CD8-positive, alpha-beta memory T cell (primary cell): ENCODE measurements around the gene MAOA. TPM values are rescaled to one million over a fixed set of nuclear protein-coding genes. Genes with fewer than 3 reads are reported as not detected.

Experiments
- CTCF ChIA-PET: fragments of 350-600 bp; sonication (Branson Sonifier 250); formaldehyde crosslinking; loops from one replicate; lab custom pipeline; 2021; ENCODE audit warnings: antibody characterized with exemption; lab: Charles Lee
- POLR2A ChIA-PET: fragments of 350-600 bp; sonication (Branson Sonifier 250); formaldehyde crosslinking; loops from one replicate; lab custom pipeline; 2021; ENCODE audit warnings: antibody characterized with exemption; lab: Charles Lee
- DNase-seq, 5 donors: peaks; one replicate each; pipeline versions ENCODE4 v3.0.0 to v3.0.0-alpha.2; 2020 to 2022; ENCODE audit warnings: mixed read lengths in 1 of 5
- H3K27ac ChIP-seq: one replicate; pipeline ENCODE4 v1.7.0; 2013; ENCODE audit warnings: low read depth, mild to moderate bottlenecking, low read length, moderate library complexity
- H3K27me3 ChIP-seq: 2 replicates; pipeline ENCODE4 v1.7.0; 2013; ENCODE audit warnings: low read length, mild to moderate bottlenecking; ENCODE audit not compliant: insufficient read depth, poor library complexity, severe bottlenecking
- H3K36me3 ChIP-seq: 2 replicates; pipeline ENCODE4 v1.7.0; 2013; ENCODE audit warnings: mild to moderate bottlenecking, low read length, moderate library complexity; ENCODE audit not compliant: insufficient read depth
- H3K4me1 ChIP-seq: 2 replicates; pipeline ENCODE4 v1.7.0; 2013; ENCODE audit warnings: mild to moderate bottlenecking, low read length, moderate library complexity; ENCODE audit not compliant: insufficient read depth
- H3K4me3 ChIP-seq: 2 replicates; pipeline ENCODE4 v1.7.0; 2013; ENCODE audit warnings: mild to moderate bottlenecking, low read length
- H3K9me3 ChIP-seq: 2 replicates; pipeline ENCODE4 v1.7.0; 2013; ENCODE audit warnings: mild to moderate bottlenecking, low read length
- H3K27ac Mint-ChIP-seq, 8 donors: one replicate each; pipeline ENCODE4 v1.8.0; 2020 to 2021; ENCODE audit warnings: mixed read lengths in 8 of 8, mild to moderate bottlenecking in 6 of 8, inconsistent platforms in 3 of 8, moderate library complexity in 3 of 8
- H3K27me3 Mint-ChIP-seq, 2 donors: one replicate each; pipeline ENCODE4 v1.8.0; 2020 to 2021; ENCODE audit warnings: mixed read lengths in 2 of 2, mild to moderate bottlenecking in 1 of 2, moderate library complexity in 1 of 2
- H3K36me3 Mint-ChIP-seq, 3 donors: one replicate each; pipeline ENCODE4 v1.8.0; 2020 to 2021; ENCODE audit warnings: mixed read lengths in 3 of 3, inconsistent platforms in 1 of 3, mild to moderate bottlenecking in 1 of 3
- H3K4me1 Mint-ChIP-seq, 3 donors: one replicate each; pipeline ENCODE4 v1.8.0; 2020 to 2021; ENCODE audit warnings: mixed read lengths in 3 of 3, inconsistent platforms in 1 of 3, mild to moderate bottlenecking in 1 of 3
- H3K4me3 Mint-ChIP-seq, 7 donors: one replicate each; pipeline ENCODE4 v1.8.0; 2020 to 2021; ENCODE audit warnings: mixed read lengths in 7 of 7, mild to moderate bottlenecking in 6 of 7, moderate library complexity in 4 of 7, inconsistent platforms in 2 of 7
- H3K9me3 Mint-ChIP-seq, 5 donors: one replicate each; pipeline ENCODE4 v1.8.0; 2020 to 2022; ENCODE audit warnings: mixed read lengths in 5 of 5, mild to moderate bottlenecking in 3 of 5, moderate library complexity in 2 of 5, inconsistent platforms in 1 of 5
- polyA plus RNA-seq: library from polyadenylated mRNA; unstranded; fragments of 300-500 nt; fragmentation: Illumina TruSeq; gene quantifications from one replicate; pipeline ENCODE4 v1.2.3, GENCODE V29; 2021
- total RNA-seq, 2 experiments: library from RNA; stranded (reverse); gene quantifications; one replicate each; pipeline ENCODE4 v1.2.3, GENCODE V29; 2021

The MAOA gene
- total and polyA plus RNA-seq, 3 experiments from 2014 or later = 4.4 to 22.5 (median 19.1) TPM

- Mint-ChIP-seq H3K27ac (no peak overlapping the region), H3K4me1 (peaks cover 0 to 6% (median 0%) of the 10 kb centered on the region in 3 donors), H3K4me3 (no peak overlapping the region), H3K9me3 (no peaks in the 10 kb centered on the region), H3K36me3 (no peaks in the 10 kb centered on the region), H3K27me3 (peaks cover 0 to 8% of the 10 kb centered on the region in 2 donors)
- H3K4me1 ChIP-seq = no peaks in the 10 kb centered on the region
- H3K9me3 ChIP-seq = no peaks in the 10 kb centered on the region
- POLR2A ChIA-PET = no interaction called here
- no peak overlapping the region for H3K27ac ChIP-seq
- DNase-seq = no peak
- H3K27me3 ChIP-seq = no peaks in the 10 kb centered on the region
- H3K4me3 ChIP-seq = no peak overlapping the region
- CTCF ChIA-PET = no interaction called here
- H3K36me3 ChIP-seq = no peaks in the 10 kb centered on the region
Observed at GRCh38 chrX:43753637-43754036, 97.5 kb downstream of the MAOA start.

GRCh38 chrX:43756076-43756475, 100.0 kb downstream of the MAOA start:
- DNase-seq = no peak
- Mint-ChIP-seq H3K4me1 (no peaks in the 10 kb centered on the region), H3K36me3 (no peaks in the 10 kb centered on the region), H3K9me3 (no peaks in the 10 kb centered on the region), H3K4me3 (no peak overlapping the region), H3K27ac (peak overlapping the region in 1 of 8 donors; percentile 45), H3K27me3 (peaks cover 0 to 8% of the 10 kb centered on the region in 2 donors)
- Histone ChIP-seq H3K36me3 (no peaks in the 10 kb centered on the region), H3K9me3 (no peaks in the 10 kb centered on the region), H3K4me3 (no peak overlapping the region), H3K4me1 (no peaks in the 10 kb centered on the region), H3K27me3 (no peaks in the 10 kb centered on the region), H3K27ac (no peak overlapping the region)
- ChIA-PET POLR2A (no interaction called here), CTCF (no interaction called here)

- no peaks in the 10 kb centered on the region for H3K36me3 ChIP-seq
- H3K4me1 Mint-ChIP-seq = no peaks in the 10 kb centered on the region
Observed at GRCh38 chrX:43758044-43758443, 101.9 kb downstream of the MAOA start.

GRCh38 chrX:43785930-43786591, 130.0 kb downstream of the MAOA start:
- Mint-ChIP-seq H3K4me3 (no peak overlapping the region), H3K27me3 (peaks cover 4 to 14% of the 10 kb centered on the region in 2 donors), H3K9me3 (no peaks in the 10 kb centered on the region)

More at GRCh38 chrX:43758044-43758443, 101.9 kb downstream of the MAOA start:
- Mint-ChIP-seq H3K36me3 (no peaks in the 10 kb centered on the region), H3K27me3 (peaks cover 0 to 8% of the 10 kb centered on the region in 2 donors), H3K9me3 (no peaks in the 10 kb centered on the region), H3K27ac (no peak overlapping the region), H3K4me3 (no peak overlapping the region)
- ChIA-PET POLR2A (no interaction called here), CTCF (no interaction called here)
- no peaks in the 10 kb centered on the region for H3K4me1 ChIP-seq
- no peak overlapping the region for H3K27ac ChIP-seq
- no peaks in the 10 kb centered on the region for H3K9me3 ChIP-seq
- no peak overlapping the region for H3K4me3 ChIP-seq
- no peak for DNase-seq
- H3K27me3 ChIP-seq = no peaks in the 10 kb centered on the region

More at GRCh38 chrX:43785930-43786591, 130.0 kb downstream of the MAOA start:
- H3K36me3 Mint-ChIP-seq = no peaks in the 10 kb centered on the region
- no peak for DNase-seq
- H3K4me1 ChIP-seq = no peaks in the 10 kb centered on the region
- no peaks in the 10 kb centered on the region for H3K36me3 ChIP-seq
- ChIA-PET CTCF (no interaction called here), POLR2A (no interaction called here)
- H3K4me3 ChIP-seq = no peak overlapping the region
- H3K4me1 Mint-ChIP-seq = no peaks in the 10 kb centered on the region
- H3K27me3 ChIP-seq = no peaks in the 10 kb centered on the region
- no peak overlapping the region for H3K27ac ChIP-seq
- no peak overlapping the region for H3K27ac Mint-ChIP-seq
- no peaks in the 10 kb centered on the region for H3K9me3 ChIP-seq

Other genes starting within 250 kb of the MAOA start
- not detected for gene MAOB, start 226.2 kb downstream of the MAOA start, total RNA-seq
- 0.43 TPM for gene MAOB, start 226.2 kb downstream of the MAOA start, polyA plus RNA-seq